B cell (primary cell): Measurements from ENCODE around the gene DGKA. TPM values are rescaled to one million over a fixed set of nuclear protein-coding genes. Genes with fewer than 3 reads are reported as not detected.

Source experiments
- ATAC-seq: fragments of 200-7000 bp; cut with Tn5 transposase; one replicate; pipeline ENCODE4 v1.10.0; 2021; ENCODE audit warnings: low read depth, mild to moderate bottlenecking, moderate number of reproducible peaks, moderate library complexity
- CTCF ChIA-PET: fragments of 350-600 bp; sonication (Branson Sonifier 250); formaldehyde crosslinking; loops from one replicate; lab custom pipeline; 2021; ENCODE audit warnings: antibody characterized with exemption, inconsistent platforms; lab: Charles Lee
- POLR2A ChIA-PET: fragments of 350-600 bp; sonication (Branson Sonifier 250); formaldehyde crosslinking; loops from one replicate; lab custom pipeline; 2021; ENCODE audit warnings: antibody characterized with exemption; lab: Charles Lee
- DNase-seq: peaks from one replicate; pipeline ENCODE4 v3.0.0; 2013
- H2AFZ ChIP-seq: 2 replicates; pipeline ENCODE4 v1.6.1; 2012; ENCODE audit warnings: mild to moderate bottlenecking, low read depth, low read length; ENCODE audit not compliant: insufficient read depth, poor library complexity, severe bottlenecking
- H3K27ac ChIP-seq, 2 donors: 1 replicate in 1 of 2; 2 replicates in 1 of 2; pipeline ENCODE4 v1.5.1; 2012 to 2013; ENCODE audit warnings: low read length in 2 of 2, mild to moderate bottlenecking in 2 of 2, moderate library complexity in 1 of 2
- H3K27me3 ChIP-seq, 4 experiments: fragments of 200-600 bp in 1 of 4; sonication (generic) in 1 of 4; replicated peaks in 1 of 4; 1 replicate in 2 of 4; 2 replicates in 2 of 4; pipeline versions ENCODE4 v1.6.1 to v1.7.0; 2013 to 2016; ENCODE audit warnings: low read length in 3 of 4, mild to moderate bottlenecking in 2 of 4, mixed read lengths in 1 of 4, moderate library complexity in 1 of 4; ENCODE audit not compliant: insufficient read depth in 4 of 4, control insufficient read depth in 3 of 4; ENCODE audit errors: control extremely low read depth in 1 of 4
- H3K36me3 ChIP-seq, 2 experiments: replicated peaks in 1 of 2; 1 replicate in 1 of 2; 2 replicates in 1 of 2; pipeline versions ENCODE4 v1.6.1 to v1.7.1; 2013; ENCODE audit warnings: low read length in 1 of 2; ENCODE audit not compliant: insufficient read depth in 2 of 2, control insufficient read depth in 1 of 2; ENCODE audit errors: control extremely low read depth in 1 of 2, extremely low read depth in 1 of 2
- H3K4me1 ChIP-seq, 2 donors: fragments of 200-600 bp in 1 of 2; sonication (generic) in 1 of 2; 1 replicate in 1 of 2; 2 replicates in 1 of 2; pipeline versions ENCODE4 v1.5.1 to v1.6.1; 2013 to 2017; ENCODE audit warnings: low read length in 2 of 2; ENCODE audit not compliant: control insufficient read depth in 2 of 2, insufficient read depth in 2 of 2
- H3K4me2 ChIP-seq: replicated peaks from 2 replicates; pipeline ENCODE3; 2012; ENCODE audit warnings: mild to moderate bottlenecking, low read depth, low read length; ENCODE audit not compliant: poor library complexity, severe bottlenecking
- H3K4me3 ChIP-seq, 5 experiments: fragments of 200-600 bp in 1 of 5; sonication (generic) in 1 of 5; 1 replicate in 3 of 5; 2 replicates in 2 of 5; pipeline versions ENCODE4 v1.5.1 to v1.7.0; 2011 to 2016; ENCODE audit warnings: low read length in 4 of 5, mild to moderate bottlenecking in 4 of 5, low read depth in 2 of 5, control low read depth in 1 of 5, moderate library complexity in 1 of 5; ENCODE audit not compliant: insufficient read depth in 1 of 5; ENCODE audit errors: control extremely low read depth in 1 of 5, extremely low read depth in 1 of 5
- H3K79me2 ChIP-seq: fragments of 200-600 bp; sonication (generic); one replicate; pipeline ENCODE4 v1.6.0; 2016; ENCODE audit warnings: low read length; ENCODE audit not compliant: control insufficient read depth, insufficient read depth
- H3K9ac ChIP-seq: fragments of 200-600 bp; sonication (generic); 2 replicates; pipeline ENCODE4 v1.6.1; 2017; ENCODE audit warnings: mild to moderate bottlenecking, low read length, moderate library complexity
- H3K9me3 ChIP-seq, 3 donors: one replicate each; pipeline versions ENCODE4 v1.6.1 to v1.7.1; 2013; ENCODE audit warnings: low read length in 2 of 3; ENCODE audit not compliant: control insufficient read depth in 2 of 3, insufficient read depth in 1 of 3; ENCODE audit errors: control extremely low read depth in 1 of 3
- H4K20me1 ChIP-seq: 2 replicates; pipeline ENCODE4 v1.6.0; 2012; ENCODE audit warnings: mild to moderate bottlenecking, low read length; ENCODE audit not compliant: insufficient read depth, control insufficient read depth, poor library complexity, severe bottlenecking
- H3K27ac Mint-ChIP-seq: one replicate; pipeline ENCODE4 v1.8.0; 2021; ENCODE audit warnings: mixed read lengths
- H3K27me3 Mint-ChIP-seq: one replicate; pipeline ENCODE4 v1.8.0; 2021; ENCODE audit warnings: mixed read lengths
- H3K4me1 Mint-ChIP-seq: one replicate; pipeline ENCODE4 v1.8.0; 2021; ENCODE audit warnings: mixed read lengths
- H3K4me3 Mint-ChIP-seq: one replicate; pipeline ENCODE4 v1.8.0; 2021; ENCODE audit warnings: mixed read lengths
- H3K9me3 Mint-ChIP-seq: one replicate; pipeline ENCODE4 v1.8.0; 2022; ENCODE audit warnings: mixed read lengths; ENCODE audit not compliant: insufficient read depth
- EZH2 ChIP-seq: IDR thresholded peaks from 2 replicates; pipeline ENCODE4 v1.6.1; 2012; ENCODE audit warnings: borderline replicate concordance, low read depth, mild to moderate bottlenecking, moderate library complexity, low read length; ENCODE audit not compliant: insufficient read depth, poor library complexity, severe bottlenecking
- WGBS: methylation state at CpG from one replicate; pipeline ENCODE4 v1.1.5; 2013; ENCODE audit warnings: missing lambda C conversion rate; ENCODE audit not compliant: insufficient coverage; 5-methylcytosine and 5-hydroxymethylcytosine counted together
- intact Hi-C: fragments of 100-400 bp; cut with micrococcal nuclease; formaldehyde crosslinking; loops from one replicate; pipeline ENCODE4 v1.10.0; 2022
- polyA plus RNA-seq: library from polyadenylated mRNA; depleted of rRNA; stranded (reverse); fragments of >200 nt; gene quantifications from 2 replicates; pipeline ENCODE4 v1.2.3, GENCODE V29; 2012
- total RNA-seq, 2 donors: library from RNA; stranded (reverse); fragments of 120-200 nt in 1 of 2; gene quantifications; 1 replicate in 1 of 2; 2 replicates in 1 of 2; pipeline versions ENCODE4 v1.2.3 to v1.2.4, GENCODE V29; 2013 to 2022
- TF ChIP-seq, protein P1 (sequence below): fragments of 200-600 bp; IDR thresholded peaks from one replicate; pipeline ENCODE4 v1.8.0; 2022; ENCODE audit warnings: antibody characterized with exemption, mild to moderate bottlenecking

The DGKA gene
- total and polyA plus RNA-seq, 2 donors (not counting 1 experiment from before 2014, with no cell fraction given) = 238 to 269 TPM

DNA sequence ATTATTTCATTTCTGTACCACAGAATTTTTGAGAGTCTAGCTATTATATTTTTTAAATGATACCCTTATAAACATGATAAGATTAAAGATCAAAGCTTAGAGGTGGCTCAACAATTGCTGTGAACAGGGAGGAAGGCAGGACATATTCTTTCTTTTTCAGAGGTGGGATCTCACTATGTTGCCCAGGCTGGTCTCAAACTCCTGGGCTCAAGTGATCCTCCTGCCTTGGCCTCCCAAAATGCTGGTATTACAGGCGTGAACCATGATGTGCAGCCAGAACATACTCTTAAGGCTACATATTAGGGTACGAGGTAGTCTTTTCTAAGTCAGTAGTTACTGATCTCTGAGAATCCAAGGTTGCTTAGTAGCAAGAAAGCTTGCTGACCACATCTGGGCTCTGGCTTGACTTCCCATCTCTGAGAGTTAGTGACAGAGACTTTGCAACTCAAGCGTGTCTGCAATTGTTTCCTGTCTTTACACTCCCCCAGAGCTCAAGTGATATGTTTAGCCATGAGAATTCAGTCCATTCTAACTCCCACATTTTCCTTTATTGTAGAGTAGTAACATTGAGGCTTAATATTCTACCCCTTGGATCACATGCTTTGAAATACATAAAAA is 51.5 kb downstream of the DGKA start:
- intact Hi-C loops = no loop called here
- Mint-ChIP-seq H3K27me3 (no peaks in the 10 kb centered on the region), H3K4me1 (peaks cover 22% of the 10 kb centered on the region), H3K4me3 (peak overlapping the region; percentile 18), H3K27ac (peak overlapping the region; percentile 44), H3K9me3 (no peaks in the 10 kb centered on the region)
- Histone ChIP-seq H3K4me2 (peak overlapping the region; percentile 59), H3K79me2 (peaks cover 59% of the 10 kb centered on the region), H3K4me3 (no peak overlapping the region), H3K4me1 (peaks cover 23% of the 10 kb centered on the region in 2 donors), H3K27me3 (no peaks in the 10 kb centered on the region), H3K9ac (peak overlapping the region; percentile 36), H3K27ac (peak overlapping the region; percentile 3 to 60), H3K9me3 (no peaks in the 10 kb centered on the region), H2AFZ (no peak overlapping the region), H4K20me1 (peaks cover 36% of the 10 kb centered on the region), H3K36me3 (peaks cover 4 to 19% of the 10 kb centered on the region in 2 experiments)
- ChIA-PET CTCF (interaction anchor here (0.7 to 2.8 kb wide), 7 partner anchors 9 to 316 kb away, joined by 3 to 19 read pairs (median 3); partner anchors contain the start of gene RAB5B), POLR2A (interaction anchor here (0.6 to 1.5 kb wide), 3 partner anchors 8 to 53 kb away, joined by 5 to 7 read pairs (median 5); partner anchors contain the start of gene RAB5B)
- WGBS = 0% methylated on average over 1 of the region's 3 CpGs
- peak; percentile 49 for DNase-seq
- ATAC-seq = peak; percentile 76
- TF ChIP-seq, protein P1, sequence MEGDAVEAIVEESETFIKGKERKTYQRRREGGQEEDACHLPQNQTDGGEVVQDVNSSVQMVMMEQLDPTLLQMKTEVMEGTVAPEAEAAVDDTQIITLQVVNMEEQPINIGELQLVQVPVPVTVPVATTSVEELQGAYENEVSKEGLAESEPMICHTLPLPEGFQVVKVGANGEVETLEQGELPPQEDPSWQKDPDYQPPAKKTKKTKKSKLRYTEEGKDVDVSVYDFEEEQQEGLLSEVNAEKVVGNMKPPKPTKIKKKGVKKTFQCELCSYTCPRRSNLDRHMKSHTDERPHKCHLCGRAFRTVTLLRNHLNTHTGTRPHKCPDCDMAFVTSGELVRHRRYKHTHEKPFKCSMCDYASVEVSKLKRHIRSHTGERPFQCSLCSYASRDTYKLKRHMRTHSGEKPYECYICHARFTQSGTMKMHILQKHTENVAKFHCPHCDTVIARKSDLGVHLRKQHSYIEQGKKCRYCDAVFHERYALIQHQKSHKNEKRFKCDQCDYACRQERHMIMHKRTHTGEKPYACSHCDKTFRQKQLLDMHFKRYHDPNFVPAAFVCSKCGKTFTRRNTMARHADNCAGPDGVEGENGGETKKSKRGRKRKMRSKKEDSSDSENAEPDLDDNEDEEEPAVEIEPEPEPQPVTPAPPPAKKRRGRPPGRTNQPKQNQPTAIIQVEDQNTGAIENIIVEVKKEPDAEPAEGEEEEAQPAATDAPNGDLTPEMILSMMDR = no peak

DNA sequence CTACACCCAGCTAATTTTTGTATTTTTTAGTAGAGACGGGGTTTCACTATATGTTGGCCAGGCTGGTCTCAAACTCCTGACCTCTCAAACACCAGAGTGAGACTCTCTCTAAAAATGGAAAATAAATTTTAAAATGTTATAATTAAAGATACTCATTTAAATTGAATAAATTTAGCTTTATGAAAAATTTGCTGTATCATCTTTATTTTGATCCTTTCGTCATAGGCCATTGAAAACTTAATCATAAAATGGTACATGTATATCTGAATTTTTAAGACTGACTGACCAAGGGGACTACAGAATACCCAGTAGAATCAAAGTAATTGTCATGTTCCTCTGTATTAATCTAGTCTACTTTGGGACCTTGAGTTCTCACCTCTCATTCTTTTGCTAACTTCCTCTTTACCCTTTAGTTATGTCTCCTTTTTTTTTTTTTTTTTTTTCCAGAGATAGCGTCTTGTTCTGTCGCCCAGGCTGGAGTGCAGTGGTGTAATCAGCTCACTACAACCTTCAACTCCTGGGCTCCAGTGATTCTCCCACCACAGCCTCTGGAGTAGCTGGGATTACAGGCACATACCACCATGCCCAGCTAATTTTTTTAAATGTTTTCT is 52.4 kb downstream of the DGKA start:
- Mint-ChIP-seq H3K4me3 (peak overlapping the region; percentile 61), H3K27ac (peak overlapping the region; percentile 75), H3K4me1 (peaks cover 22% of the 10 kb centered on the region), H3K27me3 (no peaks in the 10 kb centered on the region), H3K9me3 (no peaks in the 10 kb centered on the region)
- Histone ChIP-seq H3K27ac (peak overlapping the region in 1 of 2 donors; percentile 60), H4K20me1 (peaks cover 29% of the 10 kb centered on the region), H3K9ac (no peak overlapping the region), H3K36me3 (peaks cover 4 to 23% of the 10 kb centered on the region in 2 experiments), H2AFZ (no peak overlapping the region), H3K9me3 (no peaks in the 10 kb centered on the region), H3K27me3 (no peaks in the 10 kb centered on the region), H3K4me1 (peaks cover 23% of the 10 kb centered on the region in 2 donors), H3K79me2 (peaks cover 50% of the 10 kb centered on the region), H3K4me3 (no peak overlapping the region), H3K4me2 (peak overlapping the region; percentile 57)
- ATAC-seq (peak; percentile 51), DNase-seq (peak; percentile 44)
- ChIA-PET CTCF (interaction anchor here (0.9 to 2.8 kb wide), 4 partner anchors 11 to 58 kb away, joined by 3 to 19 read pairs (median 5); no protein-coding TSS in a partner anchor), POLR2A (interaction anchor here (0.7 to 1.5 kb wide), 3 partner anchors 11 to 653 kb away, joined by 5 to 6 read pairs (median 5); no protein-coding TSS in a partner anchor)
- WGBS = 0% methylated on average over 2 of the region's 4 CpGs
- intact Hi-C loops = no loop called here
- TF ChIP-seq, protein P1 = no peak
- TF ChIP-seq EZH2 = no peak
